HG02973 (cell line): ENCODE data around the gene RNF115.
"Not testable (repeated sequence)": the region's sequence is repeated elsewhere in the genome, so short reads cannot be mapped to it uniquely, and the experiment has no call there.

ENCODE experiments used
- ATAC-seq: cut with Tn5 transposase; IDR thresholded peaks from one replicate; pipeline ENCODE4 v1.9.1; 2021; ENCODE audit warnings: moderate library complexity; ENCODE audit not compliant: unreplicated experiment

The RNF115 gene

DNA sequence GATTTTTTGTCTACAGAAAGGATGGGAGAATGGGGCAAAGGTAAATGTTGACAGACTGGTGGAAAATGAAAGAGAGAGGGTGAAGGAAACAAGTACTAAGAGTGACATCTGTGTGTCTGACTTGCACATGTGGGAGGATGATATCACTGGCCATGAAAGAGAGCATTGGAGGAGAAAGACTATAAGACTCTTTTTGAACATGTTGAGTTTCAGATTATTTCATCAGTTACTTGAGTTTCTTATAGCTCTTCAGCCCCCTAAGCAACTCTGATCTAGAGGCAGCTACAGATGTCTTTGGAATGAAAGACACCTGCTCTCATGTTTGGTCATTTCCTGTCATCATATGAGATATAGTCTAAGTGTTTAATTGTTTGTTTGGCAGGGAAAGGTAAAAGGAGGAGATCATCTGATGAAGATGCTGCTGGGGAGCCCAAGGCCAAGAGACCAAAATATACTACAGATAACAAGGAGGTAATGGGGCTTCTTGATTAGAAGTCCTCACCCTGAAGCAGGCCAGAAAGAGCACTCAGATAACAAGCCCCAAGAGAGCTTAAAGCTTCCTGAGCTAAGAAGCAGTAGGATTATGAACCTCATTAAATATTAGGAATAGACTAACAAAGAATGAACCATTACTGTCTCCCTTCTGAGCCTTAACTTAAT lies 4.6 kb upstream of the RNF115 start:
- no peak for ATAC-seq

DNA sequence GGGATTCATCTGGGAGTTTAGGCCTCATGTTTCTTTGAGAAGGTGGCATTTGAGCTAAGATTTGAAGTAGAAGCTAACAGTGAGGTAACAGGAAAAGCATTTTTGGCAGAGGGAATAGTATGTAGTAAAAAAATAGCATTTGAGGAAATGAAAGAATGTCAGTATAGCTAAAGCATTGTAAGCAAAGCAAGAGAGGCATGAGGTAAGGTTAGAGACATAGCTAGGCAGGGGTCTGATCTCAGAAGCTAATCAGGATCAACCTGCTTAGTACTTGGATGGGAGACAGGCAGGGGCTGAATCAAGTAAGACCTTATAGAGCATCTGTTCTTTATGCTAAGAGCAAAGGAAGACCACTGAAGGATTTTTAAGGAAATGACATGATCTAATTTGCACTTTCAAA lies 4.1 kb upstream of the RNF115 start:
- no peak for ATAC-seq

DNA sequence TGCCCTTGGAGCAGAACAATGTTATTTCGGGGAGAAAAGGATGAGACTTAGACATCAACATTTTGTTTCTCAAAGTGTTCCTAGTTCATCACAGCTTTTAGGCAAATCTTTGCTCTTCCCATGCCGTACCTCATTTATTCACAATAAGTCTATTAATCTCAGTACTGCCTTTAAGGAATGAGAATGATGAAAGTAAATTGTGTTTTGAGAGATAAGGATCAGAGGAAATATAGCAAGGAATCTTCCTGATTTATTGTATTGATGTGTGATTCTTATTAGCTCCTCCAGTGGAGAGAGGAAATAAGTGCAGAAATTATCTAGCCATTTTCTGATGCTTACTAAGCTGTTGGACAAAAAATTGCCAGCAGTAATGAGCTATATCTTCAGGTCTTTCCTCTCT lies 2.1 kb upstream of the RNF115 start:
- no peak for ATAC-seq

DNA sequence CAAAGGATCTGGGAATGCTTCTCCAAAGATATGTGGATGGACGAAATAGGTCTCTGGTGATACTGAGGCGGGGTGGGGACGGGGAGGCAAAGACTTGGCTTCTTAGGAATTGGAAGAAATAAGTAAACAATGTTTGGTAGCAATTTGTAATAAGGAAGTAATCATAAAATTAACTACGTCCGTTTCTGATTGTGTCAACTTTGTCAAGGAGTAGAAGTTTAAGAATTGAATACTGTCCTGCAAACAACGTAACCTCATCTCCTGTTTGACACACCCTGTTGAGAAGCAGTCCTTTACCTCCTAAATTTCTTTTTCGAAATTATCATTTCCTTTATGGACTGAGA lies 576 bp upstream of the RNF115 start:
- ATAC-seq: no peak

DNA sequence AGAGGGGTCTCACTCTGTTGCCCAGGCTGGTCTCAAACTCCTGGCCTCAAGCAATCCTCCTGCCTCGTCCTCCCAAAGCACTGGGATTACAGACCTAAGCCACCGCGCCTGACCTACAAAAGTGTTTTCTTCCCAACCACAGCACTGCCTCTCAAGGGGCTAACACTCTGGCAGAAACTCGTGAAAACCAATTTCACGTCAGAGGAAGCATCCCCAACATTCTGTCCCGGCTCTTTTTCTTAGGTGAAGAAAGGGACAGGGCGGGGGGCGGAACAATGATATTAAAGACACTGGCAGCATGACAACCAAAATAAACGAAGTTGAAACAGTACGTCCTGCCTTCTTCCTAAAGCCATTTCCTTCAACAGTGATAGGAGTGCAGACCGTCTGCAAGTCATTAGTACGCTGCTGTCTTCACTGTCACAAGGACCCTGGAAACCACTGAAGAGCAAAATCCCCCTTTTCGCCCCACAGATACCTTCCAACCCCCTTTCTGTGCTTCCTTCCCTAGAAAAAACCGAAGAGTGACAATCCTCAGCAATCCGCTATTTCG lies 1.0 kb downstream of the RNF115 start:
- ATAC-seq: not testable (repeated sequence)

DNA sequence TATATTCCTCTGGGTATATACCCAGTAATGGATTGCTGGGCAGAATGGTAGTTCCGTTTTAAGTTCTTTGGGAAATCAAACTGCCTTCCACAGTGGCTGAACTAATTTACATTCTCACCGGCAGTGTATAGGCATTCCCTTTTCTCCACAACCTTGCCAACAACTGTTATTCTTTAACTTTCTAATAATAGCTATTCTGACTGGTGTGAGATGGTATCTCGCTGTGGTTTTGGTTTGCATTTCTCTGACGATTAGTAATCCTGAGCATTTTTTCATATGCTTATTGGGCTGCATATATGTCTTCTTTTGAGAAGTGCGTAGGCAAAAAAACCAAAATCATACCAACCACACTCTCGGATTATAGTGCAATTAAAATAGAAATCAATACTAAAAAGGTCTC lies 5.8 kb downstream of the RNF115 start:
- not testable (repeated sequence) for ATAC-seq

DNA sequence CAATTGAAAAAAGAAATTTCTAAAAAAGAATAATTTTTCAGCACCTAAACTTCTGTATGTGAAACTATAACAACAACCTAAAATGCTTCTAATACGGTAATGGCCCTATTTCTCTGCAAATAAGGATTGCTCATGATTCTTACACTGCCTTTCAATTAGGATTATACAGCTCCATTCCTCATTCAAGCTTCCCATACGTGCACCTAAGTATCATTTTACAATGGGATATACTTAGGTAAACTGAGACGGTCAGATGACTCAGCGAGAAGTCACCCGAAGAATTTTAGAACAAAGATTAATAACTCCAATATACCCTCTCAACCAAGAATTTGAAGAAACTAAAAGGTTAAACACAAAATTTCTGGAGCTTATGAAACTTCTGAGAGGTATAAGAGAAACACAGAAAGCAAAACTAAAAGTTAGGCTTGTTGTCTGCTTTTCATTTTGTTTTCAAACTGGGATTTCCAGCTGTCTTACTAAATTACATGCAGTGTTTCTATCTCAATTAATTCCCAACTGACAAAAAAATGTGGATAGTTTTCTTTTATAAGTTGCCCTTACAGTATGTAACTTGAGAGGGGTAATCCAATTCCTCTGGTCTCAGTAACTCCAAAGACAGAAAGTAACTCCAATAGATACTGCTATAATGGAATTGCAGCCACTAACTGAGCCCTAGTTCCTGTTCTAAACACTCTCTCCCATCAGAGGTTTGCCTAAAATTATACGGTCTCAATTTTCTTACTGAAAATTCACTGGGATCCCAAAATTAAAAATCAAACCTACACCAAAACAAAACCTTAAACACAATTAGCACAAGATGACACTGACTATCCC lies 10.7 kb downstream of the RNF115 start:
- ATAC-seq: not testable (repeated sequence)

DNA sequence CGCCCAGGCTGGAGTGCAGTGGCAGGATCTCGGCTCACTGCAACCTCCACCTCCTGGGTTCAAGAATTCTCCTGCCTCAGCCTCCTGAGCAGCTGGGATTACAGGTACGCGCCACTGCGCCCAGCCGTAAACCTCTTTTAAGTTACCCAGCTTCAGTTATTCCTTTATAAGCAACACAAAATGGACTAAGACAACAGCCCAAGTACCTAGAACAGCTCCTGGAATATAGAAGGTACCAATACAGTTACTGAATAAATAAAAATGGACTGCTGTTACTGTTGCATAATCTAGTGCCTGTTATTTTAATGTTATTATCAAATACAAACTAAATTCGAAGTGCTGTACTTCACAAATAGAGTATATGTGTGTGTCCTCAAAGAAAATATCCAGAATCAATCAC lies 17.1 kb downstream of the RNF115 start:
- ATAC-seq: no peak

DNA sequence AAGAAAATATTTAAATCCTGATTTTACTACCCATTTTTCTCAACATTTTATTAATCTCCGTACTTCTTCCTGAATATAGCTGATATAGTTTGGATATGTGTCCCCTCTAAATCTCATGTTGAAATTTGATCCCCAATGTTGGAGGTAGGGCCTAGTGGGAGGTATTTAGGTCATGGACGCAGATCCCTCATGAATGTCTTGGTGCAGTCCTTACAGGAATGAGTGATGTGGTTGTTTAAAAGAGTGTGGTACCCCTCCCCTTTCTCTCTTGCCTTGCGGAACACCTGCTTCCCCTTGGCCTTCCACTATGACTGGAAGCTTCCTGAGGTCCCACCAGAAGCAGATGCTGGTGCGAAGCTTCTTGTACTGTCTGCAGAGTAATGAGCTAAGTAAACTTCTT lies 17.5 kb downstream of the RNF115 start:
- no peak for ATAC-seq

DNA sequence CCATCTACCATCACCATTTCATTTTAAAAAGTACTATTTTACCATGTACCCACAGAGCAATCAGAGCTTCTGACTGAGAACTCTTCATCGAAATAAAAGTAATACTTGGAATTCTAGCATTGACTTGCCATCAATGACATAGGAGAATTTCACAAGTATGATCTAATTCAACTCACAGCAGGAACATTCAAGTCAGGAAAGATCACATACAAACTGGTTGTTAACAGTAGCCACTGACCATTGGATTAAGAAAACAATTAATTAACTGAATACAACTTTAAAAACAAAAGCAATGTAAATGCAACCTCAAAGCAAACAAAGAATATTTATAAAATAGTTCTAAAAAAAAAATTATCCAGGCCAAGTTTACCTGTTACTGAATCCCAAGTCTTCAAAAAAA lies 18.8 kb downstream of the RNF115 start:
- ATAC-seq: no peak

DNA sequence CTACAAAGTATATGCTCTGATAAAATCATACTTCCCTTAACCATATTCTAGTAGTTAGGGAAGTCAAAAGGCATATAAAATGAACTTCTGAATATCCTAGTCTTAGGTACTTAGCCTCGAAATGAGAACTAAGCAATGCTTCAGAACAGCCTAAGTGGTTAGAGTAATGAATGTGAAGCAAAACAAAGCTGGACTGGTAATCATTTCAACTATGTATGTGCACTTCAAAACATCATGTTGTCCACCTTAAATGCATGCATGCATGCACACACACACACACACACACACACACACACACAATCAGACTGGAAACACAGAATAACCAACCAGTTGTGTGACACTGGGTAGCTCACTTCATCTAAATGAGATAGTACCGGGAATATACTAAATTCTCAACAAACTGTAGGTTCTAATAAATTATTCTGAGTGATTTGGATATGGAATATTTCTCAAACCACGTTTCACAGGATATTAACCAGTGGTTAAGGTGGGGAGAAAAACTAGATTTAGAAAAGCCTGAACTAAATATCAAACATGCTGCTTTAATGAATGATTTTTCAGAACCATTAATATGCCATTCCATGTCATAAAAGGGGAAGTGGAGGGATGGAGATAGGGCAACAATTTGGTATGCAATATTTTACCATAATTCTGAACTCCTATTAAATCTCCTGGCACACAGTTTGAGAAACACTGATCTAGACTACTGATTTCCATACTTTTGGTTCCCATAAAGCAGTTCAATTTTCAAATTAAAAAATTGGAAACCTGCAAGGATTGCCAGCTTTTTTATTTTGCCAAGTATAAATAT lies 19.5 kb downstream of the RNF115 start:
- no peak for ATAC-seq

DNA sequence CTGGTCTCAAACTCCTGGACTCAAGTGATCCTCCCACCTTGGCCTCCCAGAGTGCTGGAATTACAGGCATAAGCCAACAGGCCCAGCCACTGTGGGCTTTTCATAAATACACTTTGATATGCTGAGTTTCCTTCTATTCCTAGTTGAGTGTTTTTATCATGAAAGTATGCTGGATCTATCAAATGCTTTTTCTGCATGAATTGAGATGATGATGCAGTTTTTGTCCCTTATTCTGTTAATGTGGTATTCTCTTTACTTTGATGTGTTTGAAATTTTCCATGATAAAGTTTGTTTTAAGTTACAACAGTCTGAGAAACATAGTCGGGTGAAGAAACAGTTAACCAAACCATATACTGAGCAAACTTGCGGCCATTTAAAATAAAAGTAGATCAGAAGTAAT lies 24.1 kb downstream of the RNF115 start:
- ATAC-seq: no peak

DNA sequence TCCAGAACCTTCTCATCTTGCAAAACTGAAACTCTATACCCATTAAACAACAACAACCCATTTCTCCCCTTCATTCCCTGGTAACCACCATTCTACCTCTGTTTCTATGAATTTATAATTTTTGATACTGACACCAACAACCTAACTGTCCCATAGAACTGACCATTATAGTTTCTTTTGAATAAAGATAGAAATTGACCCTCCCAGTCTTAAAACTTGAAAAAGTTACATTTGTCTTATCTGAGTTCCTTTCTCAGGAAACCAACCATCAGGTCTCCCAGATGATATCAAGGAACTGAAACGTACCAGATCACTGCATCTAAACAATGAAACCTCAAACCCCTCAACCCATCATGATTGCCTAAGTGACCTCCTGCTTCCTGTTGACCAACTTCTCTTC lies 27.1 kb downstream of the RNF115 start:
- ATAC-seq: no peak

DNA sequence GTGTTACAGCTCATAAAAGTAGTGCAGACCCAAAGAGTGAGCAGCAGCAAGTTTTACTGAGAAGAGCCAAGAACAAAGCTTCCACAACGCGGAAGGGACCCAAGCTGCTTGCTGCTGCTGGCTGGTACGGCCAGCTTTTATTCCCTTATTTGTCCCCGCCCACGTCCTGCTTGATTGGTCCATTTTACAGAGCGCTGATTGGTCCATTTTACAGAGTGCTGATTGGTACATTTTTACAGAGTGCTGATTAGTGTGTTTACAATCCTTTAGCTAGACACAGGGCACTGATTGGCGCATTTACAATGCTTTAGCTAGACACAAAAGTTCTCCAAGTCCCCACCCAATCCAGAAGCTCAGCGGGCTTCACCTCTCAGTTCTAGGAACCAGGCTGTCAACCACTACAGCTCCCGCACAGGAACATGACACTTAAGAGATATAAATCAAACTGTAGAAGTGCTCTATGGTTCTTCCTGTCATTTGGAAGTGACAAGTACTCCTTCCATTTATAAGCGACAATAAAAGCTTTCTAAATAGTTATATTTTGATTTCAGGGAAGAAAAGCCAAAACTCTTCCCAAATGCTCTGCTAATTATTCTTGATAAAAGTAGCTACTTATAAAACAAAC lies 28.5 kb downstream of the RNF115 start:
- no peak for ATAC-seq

DNA sequence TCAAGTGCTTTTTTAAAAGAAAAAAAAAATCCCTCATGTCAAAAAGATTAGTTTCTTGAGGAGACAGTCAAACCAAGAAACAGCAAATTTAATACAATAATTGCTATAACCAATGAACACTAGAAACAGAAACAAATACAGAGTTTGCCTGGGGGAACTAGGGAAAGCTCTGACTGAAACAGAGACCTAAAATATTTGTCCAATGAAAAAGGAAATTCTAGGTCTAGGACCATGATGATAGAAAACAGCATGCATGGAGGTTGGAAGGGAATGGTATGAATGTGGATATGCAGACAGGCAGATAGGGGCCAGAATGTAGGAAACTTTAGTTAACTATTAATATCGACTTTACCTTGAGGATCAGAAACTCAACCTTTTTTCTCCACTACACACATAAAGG lies 31.4 kb downstream of the RNF115 start:
- ATAC-seq: no peak

DNA sequence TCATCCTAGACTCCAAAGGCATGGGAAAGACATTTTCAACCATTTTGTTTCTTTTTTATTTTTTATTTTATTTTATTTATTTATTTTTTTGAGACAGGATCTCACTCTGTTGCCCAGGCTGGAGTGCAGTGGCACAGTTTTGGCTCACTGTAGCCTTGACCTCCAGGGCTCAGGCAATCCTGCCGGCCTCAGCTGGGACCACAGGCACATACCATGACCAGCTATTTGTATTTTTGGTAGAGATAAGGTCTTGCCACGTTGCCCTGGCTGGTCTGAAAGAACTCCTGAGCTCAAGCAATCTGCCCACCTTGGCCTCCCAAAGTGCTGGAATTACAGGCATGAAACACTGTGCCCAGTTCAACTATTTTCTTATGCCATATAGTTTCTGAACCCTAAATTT lies 32.0 kb downstream of the RNF115 start:
- not testable (repeated sequence) for ATAC-seq

DNA sequence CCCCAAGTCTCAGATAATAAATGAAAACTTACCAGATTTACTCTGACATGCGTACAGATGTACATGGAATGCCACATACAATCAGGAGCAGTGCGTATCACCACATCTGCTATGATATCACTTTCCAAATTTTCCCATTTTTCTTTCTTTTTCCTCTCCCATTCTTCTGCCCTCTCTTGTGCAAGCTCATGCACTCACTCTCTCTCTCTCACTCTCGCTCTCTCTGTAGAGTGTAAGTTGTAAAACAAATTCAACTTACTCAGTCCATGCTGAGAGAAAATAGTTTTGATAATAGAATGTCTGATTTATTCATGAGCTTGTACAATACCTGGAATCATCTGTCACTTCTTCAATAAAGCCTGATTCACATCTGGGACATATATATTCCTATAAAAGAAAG lies 35.3 kb downstream of the RNF115 start:
- ATAC-seq: no peak

DNA sequence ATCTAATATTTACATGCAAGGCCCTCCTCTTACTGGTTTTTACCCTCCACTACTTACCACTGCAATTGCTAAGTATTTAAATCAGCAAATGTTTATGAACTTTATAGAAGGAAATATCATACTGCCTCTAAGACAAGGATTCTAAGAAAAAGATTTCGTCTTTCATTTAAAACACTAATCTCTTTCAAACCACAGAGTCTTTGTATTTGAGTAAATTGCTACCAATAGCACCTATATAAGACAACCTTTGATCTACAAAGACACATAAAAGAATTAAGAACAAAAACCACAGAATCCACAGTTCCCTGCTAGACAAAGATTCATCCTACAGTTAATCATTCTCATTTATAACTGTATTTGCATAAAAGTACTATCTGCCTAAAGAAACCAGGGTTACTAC lies 37.6 kb downstream of the RNF115 start:
- ATAC-seq: no peak

DNA sequence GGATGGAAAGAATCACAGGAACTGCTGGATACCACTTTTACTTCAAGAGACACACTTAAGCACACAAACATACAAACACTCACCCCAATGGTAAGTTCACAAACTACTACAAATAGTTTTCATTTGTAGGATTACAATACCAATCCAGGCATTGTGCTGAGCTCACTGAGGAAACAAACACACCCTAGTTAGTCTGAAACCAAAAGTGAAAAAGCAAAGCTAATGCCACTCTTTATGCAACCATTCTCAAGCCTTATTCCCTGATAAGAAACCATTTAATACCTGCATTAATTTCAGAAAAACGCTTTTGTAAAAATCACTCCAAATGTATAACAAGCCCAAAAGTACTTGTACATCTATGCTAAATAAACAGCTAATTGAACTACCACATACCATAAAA lies 38.3 kb downstream of the RNF115 start:
- ATAC-seq: no peak

DNA sequence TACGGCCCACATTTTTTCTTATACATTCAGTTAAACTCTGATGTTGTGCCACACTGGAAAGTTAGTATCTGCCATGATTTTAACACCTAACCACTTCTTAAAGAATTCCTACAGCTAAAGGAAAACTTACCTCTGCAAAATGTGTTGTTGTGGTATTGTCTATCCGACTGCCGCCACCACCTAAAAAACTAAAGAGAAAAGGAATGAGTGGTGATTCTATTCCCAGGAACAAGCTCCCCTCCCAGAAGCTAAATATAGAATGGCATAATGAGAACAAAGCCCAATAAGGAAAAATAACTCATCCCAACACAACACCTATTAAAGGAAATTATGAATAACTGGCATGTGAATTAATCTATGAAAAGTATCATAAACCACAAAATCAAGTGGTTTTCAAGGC lies 39.5 kb downstream of the RNF115 start:
- ATAC-seq: no peak
